Right renal pelvis (tissue), 4 donors: Measurements from ENCODE around the gene ANXA10. TPM values are rescaled to one million over a fixed set of nuclear protein-coding genes. Genes with fewer than 3 reads are reported as not detected.
"Not testable (repeated sequence)": the region's sequence is repeated elsewhere in the genome, so short reads cannot be mapped to it uniquely, and the experiment has no call there.

Experiments
- DNase-seq, 4 donors: peaks; one replicate each; pipeline ENCODE4 v3.0.0-alpha.2; 2013; ENCODE audit warnings: low read depth in 4 of 4, low spot score in 3 of 4, missing footprints in 1 of 4
- polyA plus RNA-seq, 4 donors: library from polyadenylated mRNA; unstranded; fragments of 120-200 nt; gene quantifications; one replicate each; pipeline ENCODE4 v1.2.1, GENCODE V29; 2013; ENCODE audit not compliant: insufficient read length in 4 of 4

ANXA10 gene
- polyA plus RNA-seq, 4 donors: 0.25 to 0.31 TPM; not detected in 2

- peak; percentile 43 to 65 (median 48) for DNase-seq
These were observed 61.5 kb downstream of the ANXA10 start for GRCh38 chr4:168153596-168154440.

- DNase-seq: no peak
These were observed 62.4 kb downstream of the ANXA10 start for GRCh38 chr4:168154546-168155277.

- DNase-seq: no peak
These were observed 70.3 kb downstream of the ANXA10 start for GRCh38 chr4:168162604-168163003.

- DNase-seq: no peak
These were observed 70.8 kb downstream of the ANXA10 start for GRCh38 chr4:168163106-168163505.

GRCh38 chr4:168164045-168164444, 71.7 kb downstream of the ANXA10 start:
- DNase-seq: no peak

GRCh38 chr4:168164915-168165548, 72.7 kb downstream of the ANXA10 start:
- no peak for DNase-seq

- no peak for DNase-seq
These were observed 75.5 kb downstream of the ANXA10 start for GRCh38 chr4:168167714-168168284.

- no peak for DNase-seq
These were observed 82.0 kb downstream of the ANXA10 start for GRCh38 chr4:168174308-168174707.

GRCh38 chr4:168177546-168178149, 85.3 kb downstream of the ANXA10 start:
- DNase-seq: peak in 2 of 4 donors; percentile 3 to 7

GRCh38 chr4:168183717-168184571, 91.6 kb downstream of the ANXA10 start:
- peak; percentile 2 to 16 (median 8) for DNase-seq

GRCh38 chr4:168188754-168189153, 96.4 kb downstream of the ANXA10 start:
- no peak for DNase-seq

- DNase-seq: no peak
These were observed 105.6 kb downstream of the ANXA10 start for GRCh38 chr4:168197926-168198325.

- no peak for DNase-seq
These were observed 107.1 kb downstream of the ANXA10 start for GRCh38 chr4:168199260-168199957.

GRCh38 chr4:168200685-168201084, 108.3 kb downstream of the ANXA10 start:
- no peak for DNase-seq

- DNase-seq: no peak
These were observed 111.0 kb downstream of the ANXA10 start for GRCh38 chr4:168203233-168203911.

GRCh38 chr4:168208957-168209614, 116.7 kb downstream of the ANXA10 start:
- no peak for DNase-seq

- no peak for DNase-seq
These were observed 120.3 kb downstream of the ANXA10 start for GRCh38 chr4:168212656-168213055.

- not testable (repeated sequence) for DNase-seq
These were observed 121.2 kb downstream of the ANXA10 start for GRCh38 chr4:168213511-168213910.
